ENCODE measurements around the gene HOMER1. TPM values are rescaled to one million over a fixed set of nuclear protein-coding genes. Genes with fewer than 3 reads are reported as not detected.

HOMER1 gene
- polyA plus RNA-seq, 3 donors = 0.03 to 0.62 (median 0.04) TPM

DNA sequence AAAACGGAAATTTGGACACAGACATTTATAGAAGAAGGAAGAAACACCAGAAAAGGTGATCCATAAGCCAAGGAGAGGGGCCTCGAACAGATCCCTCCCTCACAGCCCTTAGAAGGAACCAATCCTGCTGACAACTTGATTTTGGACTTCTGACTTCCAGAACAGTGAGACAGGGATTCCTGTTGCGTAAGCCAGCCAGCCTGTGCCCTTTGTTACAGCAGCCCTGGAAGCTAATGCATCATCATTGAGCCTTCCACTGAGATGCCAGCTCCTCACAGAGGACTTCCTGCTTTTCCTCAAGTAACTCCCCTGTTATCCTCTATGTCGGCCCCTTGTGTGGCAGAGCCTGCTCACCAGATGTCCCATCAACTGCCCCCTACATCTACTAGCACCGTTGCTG is 183.9 kb downstream of the HOMER1 start:
- Histone ChIP-seq H3K4me2 (replicated peaks; ENCODE audit: extremely low read depth, low read length, poor library complexity, severe bottlenecking) (no peak overlapping the region), H3K9ac (ENCODE audit: insufficient read depth, low read length, poor library complexity, severe bottlenecking) (no peak overlapping the region), H3K9me3 (replicated peaks in 1 of 2; ENCODE audit: control insufficient read depth in 1 of 2, insufficient read depth in 1 of 2, low read length in 2 of 2) (no peaks in the 10 kb centered on the region), H3K27me3 (ENCODE audit: control insufficient read depth in 2 of 2, insufficient read depth in 2 of 2, low read length in 2 of 2) (no peaks in the 10 kb centered on the region), H3K36me3 (replicated peaks in 1 of 2; ENCODE audit: control insufficient read depth in 1 of 2, insufficient read depth in 2 of 2, low read length in 2 of 2) (no peaks in the 10 kb centered on the region), H2AFZ (ENCODE audit: insufficient read depth, low read depth, low read length, poor library complexity, severe bottlenecking) (no peak overlapping the region), H3K79me2 (ENCODE audit: insufficient read depth, low read length) (no peaks in the 10 kb centered on the region), H3K4me1 (ENCODE audit: control insufficient read depth in 1 of 2, insufficient read depth in 2 of 2, low read length in 2 of 2) (no peaks in the 10 kb centered on the region), H4K20me1 (ENCODE audit: insufficient read depth, low read length) (no peaks in the 10 kb centered on the region), H3K27ac (ENCODE audit: low read depth in 1 of 2, low read length in 2 of 2) (no peak overlapping the region), H3K4me3 (replicated peaks in 1 of 3; ENCODE audit: low read depth in 2 of 3, low read length in 3 of 3) (no peak overlapping the region)
- Mint-ChIP-seq H3K4me3 (no peak overlapping the region), H3K4me1 (no peaks in the 10 kb centered on the region), H3K27ac (no peak overlapping the region), H3K9me3 (peaks cover 0 to 3% (median 1%) of the 10 kb centered on the region in 7 donors), H3K27me3 (ENCODE audit: low read depth in 3 of 3) (peaks cover 2 to 6% (median 3%) of the 10 kb centered on the region in 3 donors), H3K36me3 (no peaks in the 10 kb centered on the region)
- intact Hi-C loops (cut with micrococcal nuclease) = no loop called here
- WGBS (ENCODE audit: insufficient coverage) = 94% methylated on average over 4 of the region's 5 CpGs
- DNase-seq = peak in 1 of 3 donors; percentile 14
- TF ChIP-seq, protein P1, sequence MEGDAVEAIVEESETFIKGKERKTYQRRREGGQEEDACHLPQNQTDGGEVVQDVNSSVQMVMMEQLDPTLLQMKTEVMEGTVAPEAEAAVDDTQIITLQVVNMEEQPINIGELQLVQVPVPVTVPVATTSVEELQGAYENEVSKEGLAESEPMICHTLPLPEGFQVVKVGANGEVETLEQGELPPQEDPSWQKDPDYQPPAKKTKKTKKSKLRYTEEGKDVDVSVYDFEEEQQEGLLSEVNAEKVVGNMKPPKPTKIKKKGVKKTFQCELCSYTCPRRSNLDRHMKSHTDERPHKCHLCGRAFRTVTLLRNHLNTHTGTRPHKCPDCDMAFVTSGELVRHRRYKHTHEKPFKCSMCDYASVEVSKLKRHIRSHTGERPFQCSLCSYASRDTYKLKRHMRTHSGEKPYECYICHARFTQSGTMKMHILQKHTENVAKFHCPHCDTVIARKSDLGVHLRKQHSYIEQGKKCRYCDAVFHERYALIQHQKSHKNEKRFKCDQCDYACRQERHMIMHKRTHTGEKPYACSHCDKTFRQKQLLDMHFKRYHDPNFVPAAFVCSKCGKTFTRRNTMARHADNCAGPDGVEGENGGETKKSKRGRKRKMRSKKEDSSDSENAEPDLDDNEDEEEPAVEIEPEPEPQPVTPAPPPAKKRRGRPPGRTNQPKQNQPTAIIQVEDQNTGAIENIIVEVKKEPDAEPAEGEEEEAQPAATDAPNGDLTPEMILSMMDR (IDR thresholded peaks at IDR 0.05) = no peak

DNA sequence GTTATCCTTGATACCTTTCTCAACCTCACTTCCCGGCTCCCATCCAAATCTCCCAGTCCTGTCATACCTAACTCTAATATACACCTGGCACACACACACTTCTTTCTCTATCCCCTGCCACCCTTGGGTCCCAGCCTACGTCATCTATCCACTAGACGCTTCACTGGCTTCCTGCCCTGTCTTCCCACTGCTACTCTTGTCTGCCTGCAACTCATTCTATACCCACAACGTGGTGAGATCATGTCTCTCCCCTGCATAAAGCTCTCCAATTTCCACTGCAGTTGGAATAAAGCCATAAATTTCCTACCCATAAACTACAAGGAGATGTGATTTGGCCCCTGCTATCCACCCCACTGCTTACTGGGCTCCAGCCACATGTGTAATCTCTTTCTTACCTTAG is 184.5 kb downstream of the HOMER1 start:
- Histone ChIP-seq H3K9ac (ENCODE audit: insufficient read depth, low read length, poor library complexity, severe bottlenecking) (no peak overlapping the region), H4K20me1 (ENCODE audit: insufficient read depth, low read length) (no peaks in the 10 kb centered on the region), H3K4me2 (replicated peaks; ENCODE audit: extremely low read depth, low read length, poor library complexity, severe bottlenecking) (no peak overlapping the region), H2AFZ (ENCODE audit: insufficient read depth, low read depth, low read length, poor library complexity, severe bottlenecking) (no peak overlapping the region), H3K4me1 (ENCODE audit: control insufficient read depth in 1 of 2, insufficient read depth in 2 of 2, low read length in 2 of 2) (no peaks in the 10 kb centered on the region), H3K79me2 (ENCODE audit: insufficient read depth, low read length) (no peaks in the 10 kb centered on the region), H3K36me3 (replicated peaks in 1 of 2; ENCODE audit: control insufficient read depth in 1 of 2, insufficient read depth in 2 of 2, low read length in 2 of 2) (no peaks in the 10 kb centered on the region), H3K27ac (ENCODE audit: low read depth in 1 of 2, low read length in 2 of 2) (no peak overlapping the region), H3K4me3 (replicated peaks in 1 of 3; ENCODE audit: low read depth in 2 of 3, low read length in 3 of 3) (no peak overlapping the region), H3K27me3 (ENCODE audit: control insufficient read depth in 2 of 2, insufficient read depth in 2 of 2, low read length in 2 of 2) (no peaks in the 10 kb centered on the region), H3K9me3 (replicated peaks in 1 of 2; ENCODE audit: control insufficient read depth in 1 of 2, insufficient read depth in 1 of 2, low read length in 2 of 2) (no peaks in the 10 kb centered on the region)
- H3K36me3 Mint-ChIP-seq = no peaks in the 10 kb centered on the region
- no peak for DNase-seq
- TF ChIP-seq, protein P1 (IDR thresholded peaks at IDR 0.05) = no peak
- peaks cover 2 to 6% (median 3%) of the 10 kb centered on the region in 3 donors for H3K27me3 Mint-ChIP-seq (ENCODE audit: low read depth in 3 of 3)
- WGBS (ENCODE audit: insufficient coverage) = 98% methylated on average over 4 of the region's 4 CpGs
- no peak overlapping the region for H3K27ac Mint-ChIP-seq
- H3K9me3 Mint-ChIP-seq = peaks cover 0 to 3% (median 0%) of the 10 kb centered on the region in 7 donors
- intact Hi-C loops (cut with micrococcal nuclease) = no loop called here
- H3K4me3 Mint-ChIP-seq = no peak overlapping the region
- H3K4me1 Mint-ChIP-seq = no peaks in the 10 kb centered on the region

Small RNAs within 50 kb of the gene (small RNA-seq; reads per million reads assigned to genes)
- gene RF00019 (ENCODE audit: insufficient read length, low read depth) = not detected

Other genes with a start within 250 kb of the HOMER1 start
- 10 to 100 TPM; 31.9 to 57.4 (median 41.3) TPM for gene TENT2, start 98.3 kb upstream of the HOMER1 start, polyA plus RNA-seq
- gene CMYA5, start 175.7 kb upstream of the HOMER1 start, polyA plus RNA-seq = under 1 TPM in 2 of 3 donors, not detected in 1; 0.01 to 0.17 TPM

Data from CD14-positive monocyte (primary cell).